HepG2 (cell line): ENCODE measurements around the gene NKX2-3. TPM values are rescaled to one million over a fixed set of nuclear protein-coding genes. Genes with fewer than 3 reads are reported as not detected.

Experiments
- ATAC-seq: fragments of 200-7000 bp; cut with Tn5 transposase; 3 replicates; pipeline ENCODE4 v1.9.1; 2020; ENCODE audit warnings: mild to moderate bottlenecking, moderate library complexity
- BruUV-seq: library from RNA; stranded (reverse); fragments of 400-500 nt; replicated peaks from 2 replicates; lab custom pipeline; 2021; lab: Mats Ljungman, UMichigan
- CTCF ChIA-PET: fragments of 300-600 bp; formaldehyde crosslinking; extraction: SDS; loops from one replicate; lab custom pipeline; 2021; ENCODE audit warnings: low total read pairs, inconsistent platforms, low intra/inter-chr PET ratio; lab: Yijun Ruan, JAX
- POLR2A ChIA-PET: fragments of 350-600 bp; sonication (Branson Sonifier 250); formaldehyde crosslinking; loops from one replicate; lab custom pipeline; 2020; ENCODE audit warnings: antibody characterized with exemption, inconsistent platforms; lab: Yijun Ruan, JAX
- DNase-seq: peaks from one replicate; pipeline ENCODE4 v3.0.0-alpha.2; 2015; ENCODE audit warnings: low spot score
- FAIRE-seq: peaks from 3 replicates; lab custom pipeline; 2011; peaks lifted over from hg19 to GRCh38; lab: Jason Lieb, UNC
- H2AFZ ChIP-seq: one replicate; pipeline ENCODE4 v1.6.1; 2011; ENCODE audit warnings: low read length, inconsistent platforms
- H3K27ac ChIP-seq: fragments of 300-600 bp; 3 replicates; pipeline ENCODE4 v1.8.0; 2011; ENCODE audit warnings: mixed run types, mild to moderate bottlenecking, mixed read lengths, low read length, inconsistent platforms; ENCODE audit not compliant: insufficient read depth; ENCODE audit errors: extremely low read length
- H3K27me3 ChIP-seq, 2 experiments: fragments of 200-600 bp in 1 of 2; 2 replicates in 1 of 2; 3 replicates in 1 of 2; pipeline versions ENCODE4 v1.6.0 to v1.8.0; 2011; ENCODE audit warnings: low read length in 2 of 2, mild to moderate bottlenecking in 2 of 2, moderate library complexity in 2 of 2, inconsistent platforms in 1 of 2; ENCODE audit not compliant: insufficient read depth in 2 of 2, control insufficient read depth in 1 of 2
- H3K36me3 ChIP-seq, 2 experiments: fragments of 200-600 bp in 1 of 2; replicated peaks in 1 of 2; 2 replicates in 1 of 2; 3 replicates in 1 of 2; pipeline versions ENCODE4 v1.5.1 to v1.8.0; 2011; ENCODE audit warnings: low read length in 2 of 2, inconsistent platforms in 1 of 2; ENCODE audit not compliant: insufficient read depth in 2 of 2, control insufficient read depth in 1 of 2
- H3K4me1 ChIP-seq: 2 replicates; pipeline ENCODE4 v1.5.1; 2012; ENCODE audit warnings: low read length, inconsistent platforms; ENCODE audit not compliant: insufficient read depth
- H3K4me2 ChIP-seq: 2 replicates; pipeline ENCODE4 v1.6.0; 2011; ENCODE audit warnings: low read depth, low read length, inconsistent platforms
- H3K4me3 ChIP-seq, 3 experiments: fragments of 200-600 bp in 1 of 3; sonication (generic), shearing (Covaris generic) in 1 of 3; replicated peaks in 1 of 3; 2 replicates each; pipeline ENCODE4 v1.5.1; 2011 to 2016; ENCODE audit warnings: low read length in 3 of 3, inconsistent platforms in 2 of 3, low read depth in 2 of 3, mild to moderate bottlenecking in 2 of 3, control low read depth in 1 of 3, mixed read lengths in 1 of 3; ENCODE audit not compliant: insufficient read depth in 1 of 3
- H3K79me2 ChIP-seq: one replicate; pipeline ENCODE4 v1.6.1; 2011; ENCODE audit warnings: low read length, inconsistent platforms; ENCODE audit not compliant: insufficient read depth
- H3K9ac ChIP-seq: 2 replicates; pipeline ENCODE4 v1.6.0; 2011; ENCODE audit warnings: mild to moderate bottlenecking, low read depth, low read length, inconsistent platforms; ENCODE audit not compliant: insufficient read depth
- H3K9me3 ChIP-seq: 2 replicates; pipeline ENCODE4 v1.5.1; 2012; ENCODE audit warnings: mild to moderate bottlenecking, low read length
- H4K20me1 ChIP-seq: 2 replicates; pipeline ENCODE4 v1.6.0; 2011; ENCODE audit warnings: inconsistent platforms, mild to moderate bottlenecking, low read length, moderate library complexity; ENCODE audit not compliant: insufficient read depth
- CHCHD3 ChIP-seq: sonication (generic); formaldehyde crosslinking; IDR thresholded peaks from 2 replicates; pipeline ENCODE4 v1.8.0; 2022; ENCODE audit warnings: mild to moderate bottlenecking, missing genetic modification reagents, moderate library complexity
- ELF1 ChIP-seq: sonication (generic); formaldehyde crosslinking; IDR thresholded peaks from 2 replicates; pipeline ENCODE4 v1.4.0; 2020; ENCODE audit warnings: missing genetic modification reagents
- HCFC1 ChIP-seq: fragments of 150-350 bp; IDR thresholded peaks from 2 replicates; pipeline ENCODE4 v1.6.1; 2014; ENCODE audit warnings: low read depth, low read length
- JARID2 ChIP-seq: sonication (generic); formaldehyde crosslinking; IDR thresholded peaks from 2 replicates; pipeline ENCODE4 v1.8.1; 2023; ENCODE audit warnings: missing genetic modification reagents, inconsistent platforms; ENCODE audit not compliant: insufficient replicate concordance
- NFKB2 ChIP-seq: sonication (generic); formaldehyde crosslinking; IDR thresholded peaks from 2 replicates; pipeline ENCODE4 v1.4.0; 2020; ENCODE audit warnings: missing genetic modification reagents, borderline replicate concordance
- STAG1 ChIP-seq: sonication (generic); formaldehyde crosslinking; IDR thresholded peaks from 2 replicates; pipeline ENCODE4 v1.4.0; 2020; ENCODE audit warnings: missing genetic modification reagents
- ZMYM4 ChIP-seq: sonication (generic); formaldehyde crosslinking; IDR thresholded peaks from 2 replicates; pipeline ENCODE4 v1.8.1; 2023; ENCODE audit warnings: mild to moderate bottlenecking, missing genetic modification reagents
- ZSCAN30 ChIP-seq: sonication (generic); formaldehyde crosslinking; IDR thresholded peaks from 2 replicates; pipeline ENCODE4 v1.5.0; 2020; ENCODE audit warnings: mild to moderate bottlenecking, missing genetic modification reagents
- ZXDC ChIP-seq: sonication (generic); formaldehyde crosslinking; IDR thresholded peaks from 2 replicates; pipeline ENCODE4 v1.5.0; 2020; ENCODE audit warnings: mild to moderate bottlenecking, missing genetic modification reagents
- WGBS: methylation state at CpG from one replicate; pipeline ENCODE4 v1.1.6; 2017; ENCODE audit warnings: low lambda C conversion rate; 5-methylcytosine and 5-hydroxymethylcytosine counted together
- in situ Hi-C: cut with HindIII; loops from 2 replicates; pipeline ENCODE4 v1.10.0; 2017; ENCODE audit warnings: low pct_unique_long_range_greater_than_20kb; ENCODE audit not compliant: extremely low pct_ligation_motif_present
- intact Hi-C: fragments of 100-400 bp; cut with micrococcal nuclease; formaldehyde crosslinking; loops from one replicate; pipeline ENCODE4 v1.10.0; 2022; ENCODE audit not compliant: unreplicated experiment
- polyA plus RNA-seq, 8 experiments: library from polyadenylated mRNA; depleted of rRNA in 3 of 8; stranded (reverse) in 7 of 8; unstranded in 1 of 8; fragments of >200 nt; fragmentation: Illumina TruSeq in 4 of 8; extraction: Trizol in 4 of 8; gene quantifications; 2 replicates each; pipeline versions ENCODE4 v1.2.1 to v1.2.3, GENCODE V29; 2011 to 2016; ENCODE audit warnings: low read depth in 4 of 8, missing spikeins in 1 of 8, mixed read lengths in 1 of 8; ENCODE audit not compliant: insufficient read depth in 1 of 8
- total RNA-seq, 5 experiments: library from RNA; depleted of rRNA; stranded (reverse); fragments of >200 nt; fragmentation: Illumina TruSeq; extraction: Trizol; gene quantifications; 2 replicates each; pipeline ENCODE4 v1.2.3, GENCODE V29; 2016; ENCODE audit warnings: low read depth in 1 of 5

Gene NKX2-3
- total and polyA plus RNA-seq, 2 of the 13 experiments (the other 11 are each of a cell fraction or from before 2014, with no cell fraction given): not detected

GRCh38 chr10:99520040-99520846, 12.5 kb upstream of the NKX2-3 start:
- ATAC-seq (no peak), DNase-seq (no peak), FAIRE-seq (no peak)
- Histone ChIP-seq H4K20me1 (no peaks in the 10 kb centered on the region), H3K9me3 (no peaks in the 10 kb centered on the region), H3K27me3 (peaks cover 7 to 61% of the 10 kb centered on the region in 2 experiments), H3K36me3 (no peaks in the 10 kb centered on the region), H3K4me3 (peak overlapping the region in 1 of 3 experiments; percentile 4; a peak in 1 of 6 replicates), H3K79me2 (no peaks in the 10 kb centered on the region), H3K4me2 (no peak overlapping the region), H2AFZ (no peak overlapping the region), H3K4me1 (peaks cover 44% of the 10 kb centered on the region), H3K27ac (no peak overlapping the region), H3K9ac (no peak overlapping the region)
- BruUV-seq: no TSS peak
- CTCF ChIA-PET: no interaction called here
- WGBS: 32% methylated on average over 34 of the region's 48 CpGs
- in situ Hi-C loops: no loop called here
- intact Hi-C loops: no loop called here
- TF ChIP-seq ELF1 (CRISPR knock-in tag): no peak
- no peak for TF ChIP-seq JARID2
- TF ChIP-seq ZSCAN30: no peak
- no peak for TF ChIP-seq CHCHD3 (CRISPR knock-in tag)
- no peak for TF ChIP-seq ZMYM4 (CRISPR knock-in tag)
- no peak for TF ChIP-seq HCFC1
- TF ChIP-seq ZXDC (CRISPR knock-in tag): no peak
- no peak for TF ChIP-seq NFKB2
- no peak for TF ChIP-seq STAG1 (CRISPR knock-in tag)
- POLR2A ChIA-PET: no interaction called here
